Measurements from ENCODE around the gene BCAS1. TPM values are rescaled to one million over a fixed set of nuclear protein-coding genes. Genes with fewer than 3 reads are reported as not detected.
"Not testable (repeated sequence)": the region's sequence is repeated elsewhere in the genome, so short reads cannot be mapped to it uniquely, and the experiment has no call there.

The BCAS1 gene
- total RNA-seq, 1 donor from 2014 or later = 10.7 TPM

DNA sequence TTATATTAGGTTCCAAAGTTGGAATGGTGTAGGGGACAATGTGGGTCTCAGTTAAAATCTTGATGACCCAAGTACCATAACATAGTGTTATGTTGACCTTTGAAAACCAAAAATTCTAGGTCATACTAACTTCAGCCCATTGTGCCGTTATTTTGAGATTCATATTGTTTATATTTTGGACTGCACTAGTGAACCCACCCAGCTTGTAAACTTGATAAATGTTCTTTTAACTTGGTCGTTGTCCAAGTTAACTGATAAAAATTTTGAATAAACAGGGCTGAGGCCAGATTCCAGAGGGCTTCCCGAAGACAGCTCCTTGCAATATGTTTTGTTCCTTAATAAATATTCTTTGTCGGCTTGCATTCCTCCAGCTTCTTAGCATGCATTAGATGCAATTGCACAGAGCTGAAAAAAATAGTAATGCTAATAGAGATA lies 90.3 kb downstream of the BCAS1 start:
- Mint-ChIP-seq H3K27me3 (no peaks in the 10 kb centered on the region), H3K27ac (no peak overlapping the region), H3K4me3 (no peak overlapping the region), H3K36me3 (no peaks in the 10 kb centered on the region), H3K4me1 (ENCODE audit: unreplicated experiment) (peaks cover 4% of the 10 kb centered on the region), H3K9me3 (peaks cover 10% of the 10 kb centered on the region)
- no peak for DNase-seq (ENCODE audit: extremely low spot score, unreplicated experiment)
- TF ChIP-seq, protein P1, sequence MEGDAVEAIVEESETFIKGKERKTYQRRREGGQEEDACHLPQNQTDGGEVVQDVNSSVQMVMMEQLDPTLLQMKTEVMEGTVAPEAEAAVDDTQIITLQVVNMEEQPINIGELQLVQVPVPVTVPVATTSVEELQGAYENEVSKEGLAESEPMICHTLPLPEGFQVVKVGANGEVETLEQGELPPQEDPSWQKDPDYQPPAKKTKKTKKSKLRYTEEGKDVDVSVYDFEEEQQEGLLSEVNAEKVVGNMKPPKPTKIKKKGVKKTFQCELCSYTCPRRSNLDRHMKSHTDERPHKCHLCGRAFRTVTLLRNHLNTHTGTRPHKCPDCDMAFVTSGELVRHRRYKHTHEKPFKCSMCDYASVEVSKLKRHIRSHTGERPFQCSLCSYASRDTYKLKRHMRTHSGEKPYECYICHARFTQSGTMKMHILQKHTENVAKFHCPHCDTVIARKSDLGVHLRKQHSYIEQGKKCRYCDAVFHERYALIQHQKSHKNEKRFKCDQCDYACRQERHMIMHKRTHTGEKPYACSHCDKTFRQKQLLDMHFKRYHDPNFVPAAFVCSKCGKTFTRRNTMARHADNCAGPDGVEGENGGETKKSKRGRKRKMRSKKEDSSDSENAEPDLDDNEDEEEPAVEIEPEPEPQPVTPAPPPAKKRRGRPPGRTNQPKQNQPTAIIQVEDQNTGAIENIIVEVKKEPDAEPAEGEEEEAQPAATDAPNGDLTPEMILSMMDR (conservative IDR thresholded peaks at IDR 0.05) = no peak

DNA sequence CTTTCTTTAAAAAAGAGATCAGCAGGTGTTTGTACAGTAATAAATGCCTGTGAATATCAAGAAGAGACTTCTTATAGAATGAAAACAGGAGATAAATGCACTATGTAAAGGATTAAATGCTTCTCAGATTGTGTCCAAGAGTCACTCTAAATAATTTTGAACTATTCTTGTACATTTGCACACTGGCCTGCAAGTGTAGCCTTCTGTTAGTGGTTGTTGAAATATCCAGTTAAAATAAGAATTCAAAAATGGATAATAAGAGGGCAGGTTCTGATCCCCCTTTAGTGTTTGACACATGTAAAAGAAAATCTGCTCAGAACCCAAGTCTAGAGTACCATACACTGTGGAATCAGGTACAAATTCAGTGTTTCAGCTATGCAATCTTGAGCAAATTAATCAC lies 91.9 kb downstream of the BCAS1 start:
- DNase-seq (ENCODE audit: extremely low spot score, unreplicated experiment) = no peak
- TF ChIP-seq, protein P1 (conservative IDR thresholded peaks at IDR 0.05) = no peak
- Mint-ChIP-seq H3K36me3 (no peaks in the 10 kb centered on the region), H3K9me3 (peaks cover 10% of the 10 kb centered on the region), H3K27me3 (no peaks in the 10 kb centered on the region), H3K27ac (no peak overlapping the region), H3K4me3 (no peak overlapping the region), H3K4me1 (ENCODE audit: unreplicated experiment) (peaks cover 4% of the 10 kb centered on the region)

DNA sequence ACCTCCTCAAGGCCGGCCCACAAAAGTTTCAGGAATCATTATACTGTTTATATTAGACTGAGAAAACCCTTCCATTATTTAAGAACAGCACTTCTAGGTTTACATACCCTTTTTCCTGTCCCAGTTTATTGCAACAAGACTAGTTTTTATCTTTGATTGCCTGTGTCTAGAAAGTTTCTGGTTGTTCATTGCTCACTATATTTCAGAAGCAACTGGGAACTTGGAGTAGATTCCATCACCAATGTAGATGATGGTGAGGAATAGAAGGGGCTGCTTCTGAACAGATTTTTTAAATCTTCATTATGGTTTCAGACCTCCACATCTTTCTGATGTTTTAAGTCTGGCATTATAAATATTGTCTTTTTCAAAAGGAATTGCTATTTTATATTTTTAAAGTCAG lies 93.0 kb downstream of the BCAS1 start:
- Mint-ChIP-seq H3K27ac (no peak overlapping the region), H3K9me3 (peaks cover 10% of the 10 kb centered on the region), H3K36me3 (no peaks in the 10 kb centered on the region), H3K4me1 (ENCODE audit: unreplicated experiment) (peaks cover 4% of the 10 kb centered on the region), H3K4me3 (no peak overlapping the region), H3K27me3 (no peaks in the 10 kb centered on the region)
- DNase-seq (ENCODE audit: extremely low spot score, unreplicated experiment) = no peak
- TF ChIP-seq, protein P1 (conservative IDR thresholded peaks at IDR 0.05) = no peak

DNA sequence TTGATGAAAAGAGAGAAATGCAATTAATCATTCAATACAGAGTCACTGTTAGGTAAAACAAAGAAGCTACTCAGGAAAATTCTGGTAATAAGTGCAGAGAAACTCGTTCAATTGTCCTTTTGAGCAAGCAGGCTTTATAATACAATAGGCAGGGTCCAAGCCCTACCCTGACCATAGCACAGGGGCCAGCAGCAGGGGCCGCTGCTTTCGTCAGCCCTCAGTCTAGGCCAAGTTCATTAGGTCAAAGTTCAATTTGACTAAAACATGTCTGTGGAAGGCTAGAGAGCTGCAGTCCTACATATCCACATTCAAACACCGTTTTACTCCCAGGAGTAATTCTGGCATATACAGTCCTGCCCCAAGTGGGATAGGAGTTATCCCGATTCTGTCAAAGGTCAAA lies 94.6 kb downstream of the BCAS1 start:
- no peak overlapping the region for H3K4me3 Mint-ChIP-seq
- H3K9me3 Mint-ChIP-seq = peaks cover 2% of the 10 kb centered on the region
- TF ChIP-seq, protein P1 (conservative IDR thresholded peaks at IDR 0.05) = no peak
- no peak for DNase-seq (ENCODE audit: extremely low spot score, unreplicated experiment)
- H3K27ac Mint-ChIP-seq = no peak overlapping the region
- H3K4me1 Mint-ChIP-seq (ENCODE audit: unreplicated experiment) = no peaks in the 10 kb centered on the region
- H3K27me3 Mint-ChIP-seq = no peaks in the 10 kb centered on the region
- no peaks in the 10 kb centered on the region for H3K36me3 Mint-ChIP-seq

DNA sequence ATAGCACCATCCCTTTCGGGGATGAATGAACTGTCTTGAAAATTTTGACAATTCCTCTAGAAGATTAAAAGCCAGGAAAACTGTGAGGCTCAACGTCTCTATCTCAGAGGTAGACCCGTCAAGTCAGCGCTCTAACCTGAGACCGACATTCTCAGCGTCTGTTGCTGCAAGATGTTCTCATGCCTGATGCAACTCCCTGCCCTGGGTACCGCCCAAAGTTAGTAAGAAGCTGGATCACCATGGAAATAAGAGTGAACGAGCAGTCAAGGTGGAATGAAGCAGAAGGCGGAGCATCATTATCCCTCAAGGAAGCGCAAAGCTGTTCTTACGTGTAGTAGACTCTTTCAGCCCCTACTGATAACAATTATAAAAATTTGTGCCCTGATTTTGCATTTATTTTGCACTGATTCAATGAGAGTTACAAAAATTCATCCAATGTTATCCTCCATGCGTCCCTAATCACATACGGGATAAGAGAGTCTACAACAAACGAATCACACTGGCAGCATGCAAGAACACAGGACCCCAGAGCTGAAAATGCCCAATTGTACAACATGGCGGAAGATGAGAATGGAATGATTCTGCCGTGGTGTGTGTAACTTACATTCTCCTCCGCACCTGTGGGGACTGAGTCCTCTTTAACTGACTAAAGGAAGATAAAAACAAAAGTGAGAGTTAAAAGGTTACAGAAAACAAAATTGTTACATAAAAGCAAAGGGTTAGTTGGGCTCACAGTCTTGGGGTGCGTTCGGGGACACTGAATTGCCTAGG lies 95.4 kb downstream of the BCAS1 start:
- H3K27me3 Mint-ChIP-seq = no peaks in the 10 kb centered on the region
- no peaks in the 10 kb centered on the region for H3K9me3 Mint-ChIP-seq
- H3K4me3 Mint-ChIP-seq = no peak overlapping the region
- no peaks in the 10 kb centered on the region for H3K36me3 Mint-ChIP-seq
- H3K4me1 Mint-ChIP-seq (ENCODE audit: unreplicated experiment) = no peaks in the 10 kb centered on the region
- TF ChIP-seq, protein P1 (conservative IDR thresholded peaks at IDR 0.05) = no peak
- no peak for DNase-seq (ENCODE audit: extremely low spot score, unreplicated experiment)
- H3K27ac Mint-ChIP-seq = no peak overlapping the region

DNA sequence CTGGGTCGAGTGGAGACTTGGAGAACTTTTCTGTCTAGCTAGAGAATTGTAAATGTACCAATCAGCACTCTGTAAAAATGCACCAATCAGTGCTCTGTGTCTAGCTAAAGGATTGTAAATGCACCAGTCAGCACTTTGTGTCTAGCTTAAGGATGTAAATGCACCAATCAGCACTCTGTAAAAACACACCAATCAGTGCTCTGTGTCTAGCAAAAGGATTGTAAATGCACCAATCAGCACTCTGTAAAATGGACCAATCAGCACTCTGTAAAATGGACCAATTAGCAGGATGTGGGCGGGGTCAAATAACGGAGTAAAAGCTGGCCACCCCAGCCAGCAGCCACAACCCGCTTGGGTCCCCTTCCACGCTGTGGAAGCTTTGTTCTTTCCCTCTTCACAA lies 96.5 kb downstream of the BCAS1 start:
- H3K27ac Mint-ChIP-seq; H3K4me3 Mint-ChIP-seq; DNase-seq (ENCODE audit: extremely low spot score, unreplicated experiment); H3K9me3 Mint-ChIP-seq; H3K27me3 Mint-ChIP-seq; H3K36me3 Mint-ChIP-seq; H3K4me1 Mint-ChIP-seq (ENCODE audit: unreplicated experiment): not testable (repeated sequence)
